ENCODE data around the gene KLHDC10.
"Not testable (repeated sequence)": the region's sequence is repeated elsewhere in the genome, so short reads cannot be mapped to it uniquely, and the experiment has no call there.

The KLHDC10 gene

GRCh38 chr7:130079846-130080394, 9.6 kb downstream of the KLHDC10 start:
- no peak for DNase-seq

GRCh38 chr7:130083497-130083896, 13.2 kb downstream of the KLHDC10 start:
- DNase-seq: not testable (repeated sequence)

- DNase-seq: no peak
Observed at GRCh38 chr7:130084037-130084875, 13.9 kb downstream of the KLHDC10 start.

GRCh38 chr7:130085235-130085634, 14.9 kb downstream of the KLHDC10 start:
- DNase-seq: not testable (repeated sequence)

- DNase-seq: no peak
Observed at GRCh38 chr7:130086938-130087337, 16.6 kb downstream of the KLHDC10 start.

GRCh38 chr7:130087364-130087763, 17.0 kb downstream of the KLHDC10 start:
- DNase-seq: no peak

GRCh38 chr7:130090745-130091532, 20.6 kb downstream of the KLHDC10 start:
- DNase-seq: no peak

- no peak for DNase-seq
Observed at GRCh38 chr7:130091999-130092398, 21.7 kb downstream of the KLHDC10 start.

- DNase-seq: no peak
Observed at GRCh38 chr7:130092598-130092997, 22.3 kb downstream of the KLHDC10 start.

GRCh38 chr7:130095812-130096211, 25.5 kb downstream of the KLHDC10 start:
- DNase-seq: no peak

GRCh38 chr7:130096243-130096827, 26.0 kb downstream of the KLHDC10 start:
- DNase-seq: peak; percentile 49

- no peak for DNase-seq
Observed at GRCh38 chr7:130099331-130099730, 29.0 kb downstream of the KLHDC10 start.

- DNase-seq: no peak
Observed at GRCh38 chr7:130102588-130102987, 32.3 kb downstream of the KLHDC10 start.

GRCh38 chr7:130107949-130108674, 37.8 kb downstream of the KLHDC10 start:
- no peak for DNase-seq

- no peak for DNase-seq
Observed at GRCh38 chr7:130108809-130109208, 38.5 kb downstream of the KLHDC10 start.

GRCh38 chr7:130112093-130112492, 41.8 kb downstream of the KLHDC10 start:
- no peak for DNase-seq

- DNase-seq: no peak
Observed at GRCh38 chr7:130112662-130113425, 42.5 kb downstream of the KLHDC10 start.

GRCh38 chr7:130113426-130113805, 43.1 kb downstream of the KLHDC10 start:
- not testable (repeated sequence) for DNase-seq

GRCh38 chr7:130113887-130114286, 43.6 kb downstream of the KLHDC10 start:
- DNase-seq: no peak

GRCh38 chr7:130114374-130114773, 44.0 kb downstream of the KLHDC10 start:
- no peak for DNase-seq

- DNase-seq: no peak
Observed at GRCh38 chr7:130114776-130115175, 44.4 kb downstream of the KLHDC10 start.

- no peak for DNase-seq
Observed at GRCh38 chr7:130118294-130118693, 48.0 kb downstream of the KLHDC10 start.
